Measurements from ENCODE around the gene MAL.

The MAL gene

DNA sequence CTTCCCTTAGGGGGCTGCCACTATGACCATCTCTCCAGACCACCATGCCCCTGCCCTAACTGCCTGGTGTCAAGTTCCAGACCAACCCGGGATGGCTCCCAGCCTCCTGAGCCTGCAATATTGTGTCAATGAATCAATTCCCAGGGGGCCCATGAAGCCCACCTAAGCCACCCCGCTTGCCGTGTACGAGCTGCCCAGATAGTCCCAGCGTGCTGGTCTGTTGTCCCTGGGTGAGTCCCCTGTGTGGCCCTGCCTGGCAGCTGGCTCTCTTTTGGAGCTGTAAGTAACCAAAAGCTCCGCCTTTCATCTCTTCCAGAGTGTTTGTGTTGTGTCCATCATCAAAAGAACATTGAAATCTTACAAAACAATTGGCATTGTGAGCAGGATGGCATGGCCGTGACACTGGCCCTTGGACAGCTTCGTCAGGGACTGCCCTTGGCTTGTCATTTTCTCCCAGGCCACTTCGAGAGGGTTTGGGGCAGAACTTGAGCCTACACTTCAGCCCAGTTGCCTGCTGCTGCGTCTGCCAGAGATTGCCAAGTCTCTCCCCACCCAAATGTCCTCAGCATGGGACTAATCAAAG lies 11.3 kb upstream of the MAL start:
- DNase-seq (ENCODE audit: extremely low read depth in 1 of 2, low read depth in 1 of 2): no peak

DNA sequence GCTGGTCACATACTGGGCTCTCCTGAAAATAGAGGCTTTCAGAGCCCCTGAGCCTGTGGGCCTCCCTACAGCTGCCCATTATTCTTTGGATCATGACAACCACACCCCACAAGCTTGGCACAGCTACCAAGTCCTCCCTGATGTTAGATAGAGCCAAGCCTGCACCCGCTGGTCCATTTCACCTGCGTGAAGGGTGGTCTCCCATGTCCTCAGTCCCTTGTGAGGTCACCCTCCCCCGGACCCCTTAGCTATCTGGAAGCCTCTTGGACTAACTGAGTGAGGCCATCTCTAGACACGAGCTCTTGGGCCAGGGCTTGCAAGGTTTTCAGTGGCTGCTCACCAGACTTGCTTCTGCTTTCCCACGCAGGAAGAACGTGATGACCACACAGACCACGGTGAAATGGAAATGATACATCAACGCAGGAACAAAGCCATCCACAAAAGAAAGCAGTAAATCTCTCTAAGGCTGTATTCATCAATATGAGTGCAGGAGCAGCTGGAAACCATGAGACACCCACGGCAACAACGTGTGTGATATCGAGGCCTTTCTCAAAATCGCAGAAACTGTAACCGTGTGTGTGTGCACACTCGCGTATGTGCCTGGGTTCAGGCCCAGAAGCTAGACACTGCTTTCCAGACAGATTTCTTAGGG lies 10.1 kb upstream of the MAL start:
- no peak for DNase-seq (ENCODE audit: extremely low read depth in 1 of 2, low read depth in 1 of 2)

DNA sequence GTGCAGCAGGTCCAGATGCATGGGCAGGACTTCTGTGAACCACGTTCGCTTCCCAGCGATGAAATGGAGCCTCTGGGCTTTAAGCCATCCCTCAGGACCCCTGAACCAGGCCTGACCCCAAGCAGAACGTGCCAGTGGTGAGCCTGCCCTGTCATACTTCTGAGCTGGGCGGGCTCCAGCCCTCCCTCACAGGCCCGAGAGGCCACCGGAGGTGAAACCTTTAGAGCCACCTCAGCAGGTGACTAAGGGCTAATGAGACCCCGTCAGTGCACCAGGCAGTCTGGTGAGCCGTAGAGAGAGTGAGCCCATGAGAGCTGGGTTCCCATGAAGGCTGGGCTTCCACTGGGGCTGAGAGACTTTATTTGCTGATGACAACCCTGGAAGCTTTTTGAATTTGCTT lies 8.9 kb upstream of the MAL start:
- DNase-seq (ENCODE audit: extremely low read depth in 1 of 2, low read depth in 1 of 2): no peak

- no peak for DNase-seq (ENCODE audit: extremely low read depth in 1 of 2, low read depth in 1 of 2)
These were observed 8.4 kb upstream of the MAL start for GRCh38 chr2:95017071-95017501.

- no peak for DNase-seq (ENCODE audit: extremely low read depth in 1 of 2, low read depth in 1 of 2)
These were observed 7.7 kb upstream of the MAL start for GRCh38 chr2:95017836-95018235.

DNA sequence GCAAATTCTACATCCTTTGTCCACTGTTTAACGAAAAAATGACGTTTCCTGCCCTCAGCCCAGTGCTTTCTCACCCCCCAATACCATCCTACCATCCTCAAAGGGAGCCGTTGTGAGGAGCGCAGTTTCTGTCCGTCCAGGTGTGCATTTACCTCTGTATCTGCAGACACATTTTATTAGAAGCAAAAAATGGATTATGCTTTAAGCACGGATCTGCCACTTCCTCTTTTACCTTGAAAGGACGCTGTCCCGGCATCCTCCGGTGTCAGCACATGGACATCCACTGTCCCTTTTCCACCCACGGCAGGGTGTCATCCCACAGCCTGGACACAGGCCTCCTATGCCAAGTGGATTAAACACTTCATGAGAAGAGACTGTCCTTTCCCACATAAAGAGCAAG lies 7.2 kb upstream of the MAL start:
- no peak for DNase-seq (ENCODE audit: extremely low read depth in 1 of 2, low read depth in 1 of 2)

DNA sequence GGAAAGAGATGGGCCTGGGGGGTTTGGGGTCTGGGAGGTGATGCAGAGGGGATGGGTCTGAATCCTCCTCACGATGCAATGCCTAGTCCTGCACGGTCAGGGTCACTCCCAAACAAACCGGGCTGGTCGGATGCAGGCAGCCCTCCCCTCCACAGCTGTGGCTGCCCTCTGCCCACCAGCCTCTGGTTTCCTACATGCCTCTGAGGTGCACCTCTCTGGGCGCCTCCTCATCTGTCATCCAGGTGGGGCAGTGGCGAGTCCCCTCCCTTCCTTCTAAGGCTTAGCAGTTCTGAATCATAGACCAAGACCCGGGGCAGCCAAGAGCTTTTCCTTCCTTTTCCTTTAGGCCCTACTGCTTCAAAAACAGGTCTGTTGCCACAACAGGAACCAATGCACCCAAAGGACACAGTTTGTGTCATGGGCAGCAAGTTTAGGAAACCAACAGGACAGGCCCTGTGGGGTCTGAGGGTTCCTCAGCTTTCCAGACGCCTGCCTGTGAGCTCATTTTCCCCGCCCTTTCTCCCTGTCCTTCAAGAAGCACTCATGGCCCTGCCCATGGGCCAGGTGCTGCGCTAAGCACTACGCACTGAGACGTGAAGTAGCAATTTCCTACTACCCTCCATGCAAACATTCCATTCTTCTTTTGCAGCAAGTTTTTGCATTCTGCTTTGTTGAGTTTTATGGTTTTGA lies 6.5 kb upstream of the MAL start:
- no peak for DNase-seq (ENCODE audit: extremely low read depth in 1 of 2, low read depth in 1 of 2)

- DNase-seq (ENCODE audit: extremely low read depth in 1 of 2, low read depth in 1 of 2): no peak
These were observed 5.9 kb upstream of the MAL start for GRCh38 chr2:95019572-95019971.

- DNase-seq (ENCODE audit: extremely low read depth in 1 of 2, low read depth in 1 of 2): no peak
These were observed 5.1 kb upstream of the MAL start for GRCh38 chr2:95020275-95021022.

DNA sequence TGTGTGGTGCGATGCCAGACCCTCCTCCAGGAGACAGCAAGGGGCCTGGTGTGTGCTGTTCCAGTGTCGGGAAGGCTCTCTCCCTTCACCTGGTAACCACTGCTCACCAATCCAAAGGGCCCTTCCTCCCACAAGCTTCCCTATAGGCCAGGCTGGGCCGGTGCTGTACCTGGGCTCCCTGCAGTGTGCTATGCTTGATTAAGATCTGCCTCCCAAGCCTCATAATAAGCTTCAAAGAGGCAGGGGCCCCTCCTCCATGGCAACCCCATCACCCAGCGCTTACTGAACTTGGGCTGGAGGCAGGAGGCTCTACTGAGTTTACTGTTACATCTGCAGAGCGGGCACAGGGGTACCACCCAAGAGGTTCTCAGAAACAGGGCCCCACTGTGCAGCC lies 4.5 kb upstream of the MAL start:
- no peak for DNase-seq (ENCODE audit: extremely low read depth in 1 of 2, low read depth in 1 of 2)

GRCh38 chr2:95021847-95022246 lies 3.7 kb upstream of the MAL start:
- DNase-seq (ENCODE audit: extremely low read depth in 1 of 2, low read depth in 1 of 2): no peak

DNA sequence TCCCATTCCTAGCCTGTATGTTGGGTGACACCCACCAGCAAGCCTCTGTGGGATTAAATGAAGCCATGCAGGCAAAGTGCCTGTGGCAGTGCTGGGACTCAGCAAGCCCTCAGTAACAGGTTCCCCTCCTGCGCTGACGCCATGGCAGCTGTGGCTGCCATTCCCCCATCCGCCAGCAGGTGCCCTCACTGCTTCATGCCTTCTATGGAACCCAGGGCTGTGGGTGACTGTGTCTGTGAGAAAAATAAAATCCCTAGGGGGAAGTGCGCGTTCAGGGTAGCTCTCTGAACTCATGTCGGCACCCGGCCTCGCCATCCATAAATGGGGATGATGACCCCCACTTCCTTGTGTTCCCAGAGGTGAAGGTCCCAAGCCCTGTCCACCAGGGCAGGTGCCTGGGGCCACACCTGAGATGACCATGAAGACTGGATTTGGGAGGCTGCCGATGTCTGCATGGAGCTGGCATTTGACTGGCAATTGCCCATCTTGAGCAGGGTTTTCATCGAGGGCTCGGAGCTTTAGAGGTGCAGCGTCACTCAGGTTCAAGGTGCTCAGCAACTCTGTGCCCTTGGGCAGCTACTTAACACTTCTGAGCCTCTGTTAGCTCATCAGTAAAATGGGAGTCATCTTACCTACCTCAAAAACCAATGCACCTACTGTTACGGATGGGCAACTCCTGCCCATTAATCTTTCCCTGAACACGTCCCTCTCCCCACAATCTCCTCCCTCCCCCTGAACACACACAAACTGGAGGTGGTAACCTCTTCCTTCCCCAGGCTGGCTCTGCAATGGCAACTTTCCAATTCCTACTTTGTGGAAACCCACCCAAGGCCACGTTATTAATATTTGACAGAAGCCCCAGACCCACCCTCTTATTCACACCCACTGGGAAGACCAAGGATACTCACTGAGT lies 2.9 kb upstream of the MAL start:
- peak; percentile 66 to 69 for DNase-seq (ENCODE audit: extremely low read depth in 1 of 2, low read depth in 1 of 2)

GRCh38 chr2:95023222-95023597 lies 2.3 kb upstream of the MAL start:
- no peak for DNase-seq (ENCODE audit: extremely low read depth in 1 of 2, low read depth in 1 of 2)

- DNase-seq (ENCODE audit: extremely low read depth in 1 of 2, low read depth in 1 of 2): no peak
These were observed 1.1 kb upstream of the MAL start for GRCh38 chr2:95024371-95024770.

DNA sequence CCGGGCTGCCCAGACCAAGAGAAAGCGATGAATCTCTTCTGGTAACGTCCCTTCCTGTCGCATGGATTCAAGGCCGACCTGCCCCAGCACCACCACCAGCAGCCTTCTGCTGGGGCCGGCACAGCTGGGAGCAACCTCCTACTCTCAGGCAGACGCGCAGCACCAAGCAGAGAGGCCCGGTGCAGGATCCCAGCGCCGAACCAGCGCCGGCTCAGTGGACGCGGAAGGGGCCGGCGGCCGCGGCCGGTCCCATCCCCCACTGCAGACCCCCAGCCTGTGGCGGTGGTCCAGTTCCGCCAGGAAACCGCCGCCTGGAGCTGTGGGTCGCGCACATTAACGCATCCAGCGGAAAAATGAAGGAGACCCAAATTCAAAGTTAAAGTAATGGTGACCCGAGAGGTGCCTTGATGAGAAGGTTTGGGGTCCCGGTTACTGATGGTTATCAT lies 525 bp upstream of the MAL start:
- DNase-seq (ENCODE audit: extremely low read depth in 1 of 2, low read depth in 1 of 2): no peak

GRCh38 chr2:95026471-95027368 lies 1.2 kb downstream of the MAL start:
- DNase-seq (ENCODE audit: extremely low read depth in 1 of 2, low read depth in 1 of 2): no peak

DNA sequence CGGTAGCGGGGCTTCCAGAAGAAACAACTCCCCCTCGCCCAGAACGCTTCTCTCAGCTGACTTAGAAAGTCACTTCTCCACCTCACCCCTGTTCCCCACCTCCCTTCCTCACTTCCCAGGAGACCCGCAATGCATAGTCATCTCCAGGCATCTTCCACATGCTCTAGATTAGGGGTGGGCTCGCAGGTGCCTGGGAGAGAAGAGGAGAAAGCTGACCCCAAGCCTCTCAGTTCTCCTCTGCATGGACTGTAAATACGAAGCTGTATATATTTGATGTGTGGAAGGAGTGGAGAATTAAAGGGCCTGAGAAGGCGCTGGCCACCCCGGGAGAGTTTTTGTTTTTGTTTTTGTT lies 1.8 kb downstream of the MAL start:
- DNase-seq (ENCODE audit: extremely low read depth in 1 of 2, low read depth in 1 of 2): no peak

DNA sequence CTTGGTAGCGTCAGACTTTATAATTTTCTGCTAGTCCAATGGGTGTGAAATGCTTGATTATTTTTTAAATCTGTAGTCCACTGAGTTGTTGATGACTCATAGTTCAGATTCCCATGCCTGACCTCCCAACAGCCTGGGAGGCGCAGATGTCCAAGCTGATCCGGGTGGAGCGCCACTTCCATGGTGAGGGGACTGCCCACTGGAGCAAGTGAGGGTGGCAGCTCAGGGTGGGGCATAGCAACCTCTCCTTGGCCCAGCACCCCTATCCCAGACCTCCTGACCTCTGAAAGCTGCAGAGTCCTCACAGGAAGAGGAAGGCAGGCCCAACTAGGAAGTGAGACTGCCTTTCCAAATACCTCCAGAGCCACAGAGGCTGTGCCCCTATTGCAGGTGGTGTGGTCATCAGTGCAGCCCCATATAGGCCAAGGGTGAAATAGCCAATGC lies 4.4 kb downstream of the MAL start:
- no peak for DNase-seq (ENCODE audit: extremely low read depth in 1 of 2, low read depth in 1 of 2)

GRCh38 chr2:95030496-95030895 lies 5.0 kb downstream of the MAL start:
- no peak for DNase-seq (ENCODE audit: extremely low read depth in 1 of 2, low read depth in 1 of 2)
